ENCODE data around the gene FAAP24. TPM values are rescaled to one million over a fixed set of nuclear protein-coding genes. Genes with fewer than 3 reads are reported as not detected.

The FAAP24 gene
- total and polyA plus RNA-seq, 2 experiments from 2014 or later: 1.5 to 4.5 TPM

- 82% methylated on average over 3 of the region's 3 CpGs for WGBS (ENCODE audit: low lambda C conversion rate, missing lambda C conversion rate)
These were observed 26.8 kb upstream of the FAAP24 start for GRCh38 chr19:32945260-32945659.

GRCh38 chr19:32966750-32967149 lies 5.3 kb upstream of the FAAP24 start:
- H3K79me2 ChIP-seq: peaks cover 18% of the 10 kb centered on the region
- TF ChIP-seq EZH2 (IDR thresholded peaks at IDR 0.05; ENCODE audit: borderline replicate concordance) (no peak), CTCF (IDR thresholded peaks at IDR 0.05; ENCODE audit: poor library complexity) (no peak), EZH2phosphoT487 (IDR thresholded peaks at IDR 0.05; ENCODE audit: low read depth, severe bottlenecking, unreplicated experiment) (no peak)
- no peaks in the 10 kb centered on the region for H4K20me1 ChIP-seq (ENCODE audit: insufficient read depth, poor library complexity, severe bottlenecking)
- no peaks in the 10 kb centered on the region for H3K27me3 ChIP-seq
- 91% methylated on average over 9 of the region's 9 CpGs for WGBS (ENCODE audit: low lambda C conversion rate, missing lambda C conversion rate)
- H3K27ac ChIP-seq: no peak overlapping the region
- no peak for DNase-seq (ENCODE audit: low spot score)
- H3K36me3 ChIP-seq (replicated peaks; ENCODE audit: insufficient read depth, low read depth): no peaks in the 10 kb centered on the region
- H3K4me2 ChIP-seq: no peak overlapping the region
- no peak overlapping the region for H2AFZ ChIP-seq
- H3K9me2 ChIP-seq (replicated peaks; ENCODE audit: insufficient read depth): no peaks in the 10 kb centered on the region
- peaks cover 5% of the 10 kb centered on the region for H3K4me1 ChIP-seq (ENCODE audit: insufficient read depth)
- H3K9me3 ChIP-seq (ENCODE audit: low read depth): no peaks in the 10 kb centered on the region
- no peak overlapping the region for H3K4me3 ChIP-seq

More at GRCh38 chr19:32945260-32945659, 26.8 kb upstream of the FAAP24 start:
- H3K9me2 ChIP-seq (replicated peaks; ENCODE audit: insufficient read depth): no peaks in the 10 kb centered on the region
- DNase-seq (ENCODE audit: low spot score): no peak
- TF ChIP-seq EZH2phosphoT487 (IDR thresholded peaks at IDR 0.05; ENCODE audit: low read depth, severe bottlenecking, unreplicated experiment): no peak
- TF ChIP-seq CTCF (IDR thresholded peaks at IDR 0.05; ENCODE audit: poor library complexity): no peak
- no peak for TF ChIP-seq EZH2 (IDR thresholded peaks at IDR 0.05; ENCODE audit: borderline replicate concordance)
- H2AFZ ChIP-seq: no peak overlapping the region
- no peaks in the 10 kb centered on the region for H3K79me2 ChIP-seq
- H3K36me3 ChIP-seq (replicated peaks; ENCODE audit: insufficient read depth, low read depth): no peaks in the 10 kb centered on the region
- no peak overlapping the region for H3K27ac ChIP-seq
- H3K4me3 ChIP-seq: no peak overlapping the region
- H3K27me3 ChIP-seq: no peaks in the 10 kb centered on the region
- H3K4me1 ChIP-seq (ENCODE audit: insufficient read depth): no peaks in the 10 kb centered on the region
- no peak overlapping the region for H3K4me2 ChIP-seq
- no peaks in the 10 kb centered on the region for H3K9me3 ChIP-seq (ENCODE audit: low read depth)
- H4K20me1 ChIP-seq (ENCODE audit: insufficient read depth, poor library complexity, severe bottlenecking): no peaks in the 10 kb centered on the region

GRCh38 chr19:32969549-32969948 lies 2.5 kb upstream of the FAAP24 start:
- H2AFZ ChIP-seq: no peak overlapping the region
- TF ChIP-seq CTCF (IDR thresholded peaks at IDR 0.05; ENCODE audit: poor library complexity): no peak
- no peak for TF ChIP-seq EZH2phosphoT487 (IDR thresholded peaks at IDR 0.05; ENCODE audit: low read depth, severe bottlenecking, unreplicated experiment)
- TF ChIP-seq EZH2 (IDR thresholded peaks at IDR 0.05; ENCODE audit: borderline replicate concordance): no peak
- no peak overlapping the region for H3K4me3 ChIP-seq
- no peaks in the 10 kb centered on the region for H3K36me3 ChIP-seq (replicated peaks; ENCODE audit: insufficient read depth, low read depth)
- peaks cover 5% of the 10 kb centered on the region for H3K4me1 ChIP-seq (ENCODE audit: insufficient read depth)
- no peaks in the 10 kb centered on the region for H3K9me3 ChIP-seq (ENCODE audit: low read depth)
- no peak overlapping the region for H3K27ac ChIP-seq
- no peak for DNase-seq (ENCODE audit: low spot score)
- H3K27me3 ChIP-seq: no peaks in the 10 kb centered on the region
- no peak overlapping the region for H3K4me2 ChIP-seq
- H4K20me1 ChIP-seq (ENCODE audit: insufficient read depth, poor library complexity, severe bottlenecking): no peaks in the 10 kb centered on the region
- WGBS (ENCODE audit: low lambda C conversion rate, missing lambda C conversion rate): 98% methylated on average over 10 of the region's 10 CpGs
- H3K79me2 ChIP-seq: peaks cover 18% of the 10 kb centered on the region
- H3K9me2 ChIP-seq (replicated peaks; ENCODE audit: insufficient read depth): no peaks in the 10 kb centered on the region

All from hepatocyte (in vitro differentiated cells).